Spleen (tissue), 11 donors: Measurements from ENCODE around the gene NUP58. TPM values are rescaled to one million over a fixed set of nuclear protein-coding genes. Genes with fewer than 3 reads are reported as not detected.
A peak's percentile ranks its signal among the peaks of the same experiment; 100 is the strongest.

ENCODE experiments used
- DNase-seq: peaks from one replicate; pipeline ENCODE4 v3.0.0-alpha.2; 2020
- H3K27ac ChIP-seq, 8 donors: fragments of 200-600 bp; sonication (generic) in 7 of 8; 1 replicate in 4 of 8; 2 replicates in 4 of 8; pipeline versions ENCODE4 v1.5.0 to v1.8.0; 2016 to 2021; ENCODE audit warnings: inconsistent platforms in 4 of 8, mild to moderate bottlenecking in 4 of 8, moderate library complexity in 1 of 8
- H3K27me3 ChIP-seq, 7 donors: fragments of 200-600 bp; sonication (generic) in 6 of 7; replicated peaks in 1 of 7; 1 replicate in 4 of 7; 2 replicates in 3 of 7; pipeline versions ENCODE4 v1.5.0 to v1.8.0; 2016 to 2021; ENCODE audit warnings: inconsistent platforms in 3 of 7, mild to moderate bottlenecking in 1 of 7
- H3K36me3 ChIP-seq, 6 donors: fragments of 200-600 bp; sonication (generic) in 5 of 6; 1 replicate in 4 of 6; 2 replicates in 2 of 6; pipeline versions ENCODE4 v1.5.0 to v1.8.0; 2016 to 2021; ENCODE audit warnings: inconsistent platforms in 2 of 6
- H3K4me1 ChIP-seq, 6 donors: fragments of 200-600 bp; sonication (generic) in 5 of 6; 1 replicate in 3 of 6; 2 replicates in 3 of 6; pipeline versions ENCODE4 v1.5.0 to v1.8.0; 2016 to 2021; ENCODE audit warnings: inconsistent platforms in 3 of 6
- H3K4me3 ChIP-seq, 8 donors: fragments of 200-600 bp; sonication (generic) in 7 of 8; 1 replicate in 4 of 8; 2 replicates in 4 of 8; pipeline versions ENCODE4 v1.5.0 to v1.8.0; 2016 to 2021; ENCODE audit warnings: inconsistent platforms in 4 of 8, mild to moderate bottlenecking in 4 of 8, moderate library complexity in 2 of 8
- H3K9me3 ChIP-seq, 8 donors: fragments of 200-600 bp; sonication (generic) in 7 of 8; 1 replicate in 4 of 8; 2 replicates in 4 of 8; pipeline versions ENCODE4 v1.5.0 to v1.8.0; 2016 to 2021; ENCODE audit warnings: inconsistent platforms in 4 of 8
- POLR2A ChIP-seq, 3 donors: fragments of 450-650 bp; IDR thresholded peaks; one replicate each; pipeline ENCODE4 v1.5.1; 2017; ENCODE audit warnings: antibody characterized with exemption in 3 of 3, mild to moderate bottlenecking in 1 of 3
- POLR2AphosphoS5 ChIP-seq, 3 donors: sonication (generic); formaldehyde crosslinking; IDR thresholded peaks; one replicate each; pipeline ENCODE4 v1.5.1; 2017; ENCODE audit warnings: antibody characterized with exemption in 3 of 3
- WGBS, 5 donors: extraction: QIAGEN DNeasy Blood & Tissue Kit in 3 of 5; methylation state at CpG; one replicate each; pipeline versions ENCODE4 v1.1.5 to v1.1.7; 2013 to 2018; 5-methylcytosine and 5-hydroxymethylcytosine counted together
- intact Hi-C: fragments of 100-400 bp; cut with DNase I; formaldehyde crosslinking; loops from one replicate; pipeline ENCODE4 v1.15.0; 2023; ENCODE audit warnings: low total_unique reads
- polyA plus RNA-seq, 3 donors: library from polyadenylated mRNA; stranded (reverse); fragments of 200-250 nt; gene quantifications; one replicate each; pipeline ENCODE4 v1.2.1, GENCODE V29; 2013
- total RNA-seq, 7 donors: library from RNA; depleted of rRNA in 3 of 7; stranded (reverse); fragments of >200 nt in 3 of 7; fragmentation: NEBNext Ultra II Directional in 4 of 7; extraction: Animal tissue kit (Norgen Biotek cat#: 25700) in 4 of 7; gene quantifications; one replicate each; pipeline versions ENCODE4 v1.1.0 to v1.2.1, GENCODE V29; 2016 to 2021
- TF ChIP-seq, protein P1 (sequence below), 11 experiments: fragments of 200-600 bp in 7 of 11; fragments of 450-650 bp in 4 of 11; sonication (generic) in 4 of 11; IDR thresholded peaks in 8 of 11; conservative IDR thresholded peaks in 3 of 11; 1 replicate in 7 of 11; 2 replicates in 4 of 11; pipeline versions ENCODE4 v1.4.0 to v1.8.0; 2016 to 2021; ENCODE audit warnings: antibody characterized with exemption in 11 of 11, inconsistent platforms in 4 of 11, mild to moderate bottlenecking in 1 of 11
- donor health status: healthy with polysubstance abuse.
- donor health status: DM: no; HTN: no; CAD: no; lungs with moderate emphysema.
- donor health status: DM: no; HTN: no; CAD: no.
- donor health status: Bipolar disorder and iron deficiency.
- donor health status: healthy.
- donor health status: DM: no; HTN: no; CAD: no.
- donor health status: DM: yes; HTN: yes; CAD: no.

NUP58 gene
- total and polyA plus RNA-seq, 10 donors = 9.1 to 53.6 (median 42.3) TPM

DNA sequence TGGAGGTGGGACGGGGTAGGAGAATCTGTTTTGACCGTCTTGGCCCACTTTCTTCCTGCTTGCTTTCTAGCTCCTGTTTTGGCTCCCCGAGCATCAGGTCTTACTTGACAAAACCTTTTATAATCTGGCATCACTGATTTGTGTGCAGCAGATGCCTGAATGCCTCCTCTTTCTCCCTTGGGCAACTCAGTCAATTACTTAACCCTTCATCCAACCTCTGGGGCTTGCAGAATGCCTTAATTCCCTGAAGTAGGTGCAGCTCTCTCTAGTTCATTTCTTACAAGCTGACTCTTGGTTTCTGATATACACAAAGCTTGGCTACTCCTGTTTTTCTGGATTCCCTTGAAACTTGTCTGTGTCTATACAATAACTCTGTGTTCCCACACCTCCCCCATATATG, 5.7 kb upstream of the NUP58 start:
- DNase-seq = no peak
- Histone ChIP-seq H3K4me1 (peaks cover 0 to 4% (median under 1%) of the 10 kb centered on the region in 6 donors), H3K36me3 (no peaks in the 10 kb centered on the region), H3K27ac (no peak overlapping the region), H3K9me3 (no peaks in the 10 kb centered on the region), H3K27me3 (peaks cover 0 to 33% (median 7%) of the 10 kb centered on the region in 7 donors), H3K4me3 (no peak overlapping the region)
- intact Hi-C loops = no loop called here
- WGBS, 5 donors = 73 to 89% (median 80%) methylated on average over 3 of the region's 3 CpGs
- TF ChIP-seq POLR2A (IDR thresholded peaks at IDR 0.05) (no peak), POLR2AphosphoS5 (IDR thresholded peaks at IDR 0.05) (no peak)
- TF ChIP-seq, protein P1, sequence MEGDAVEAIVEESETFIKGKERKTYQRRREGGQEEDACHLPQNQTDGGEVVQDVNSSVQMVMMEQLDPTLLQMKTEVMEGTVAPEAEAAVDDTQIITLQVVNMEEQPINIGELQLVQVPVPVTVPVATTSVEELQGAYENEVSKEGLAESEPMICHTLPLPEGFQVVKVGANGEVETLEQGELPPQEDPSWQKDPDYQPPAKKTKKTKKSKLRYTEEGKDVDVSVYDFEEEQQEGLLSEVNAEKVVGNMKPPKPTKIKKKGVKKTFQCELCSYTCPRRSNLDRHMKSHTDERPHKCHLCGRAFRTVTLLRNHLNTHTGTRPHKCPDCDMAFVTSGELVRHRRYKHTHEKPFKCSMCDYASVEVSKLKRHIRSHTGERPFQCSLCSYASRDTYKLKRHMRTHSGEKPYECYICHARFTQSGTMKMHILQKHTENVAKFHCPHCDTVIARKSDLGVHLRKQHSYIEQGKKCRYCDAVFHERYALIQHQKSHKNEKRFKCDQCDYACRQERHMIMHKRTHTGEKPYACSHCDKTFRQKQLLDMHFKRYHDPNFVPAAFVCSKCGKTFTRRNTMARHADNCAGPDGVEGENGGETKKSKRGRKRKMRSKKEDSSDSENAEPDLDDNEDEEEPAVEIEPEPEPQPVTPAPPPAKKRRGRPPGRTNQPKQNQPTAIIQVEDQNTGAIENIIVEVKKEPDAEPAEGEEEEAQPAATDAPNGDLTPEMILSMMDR (IDR thresholded peaks at IDR 0.05 in 8 of 11, conservative IDR thresholded peaks at IDR 0.05 in 3 of 11) = no peak

DNA sequence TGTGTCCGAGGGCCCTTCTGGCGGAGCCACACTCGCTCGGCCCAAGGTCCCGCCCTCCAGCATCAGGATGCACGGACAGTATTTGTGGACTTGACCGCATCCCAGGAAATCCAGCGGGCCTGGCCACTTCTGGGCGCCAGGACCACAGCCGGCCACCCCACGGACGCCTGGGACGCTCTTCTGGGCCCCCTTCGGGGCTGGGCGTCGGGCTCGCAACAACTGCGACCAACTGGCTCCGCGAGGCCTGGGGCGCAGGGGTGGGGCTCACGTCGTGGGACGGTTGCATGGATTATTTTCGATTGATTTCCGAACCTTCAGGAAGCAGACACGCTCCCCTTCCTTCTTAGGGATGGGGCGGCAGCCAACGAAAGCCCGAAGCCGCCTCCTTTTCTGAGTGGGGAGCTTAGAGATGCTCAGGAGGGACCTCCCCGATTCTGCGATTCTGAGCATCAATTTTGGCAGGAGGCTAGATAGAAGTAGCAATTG, 521 bp upstream of the NUP58 start:
- peak; percentile 91 for DNase-seq
- 22 to 38% (median 23%) methylated on average over 22 to 33 of the region's 33 CpGs for WGBS, 5 donors
- no peak for TF ChIP-seq POLR2AphosphoS5 (IDR thresholded peaks at IDR 0.05)

DNA sequence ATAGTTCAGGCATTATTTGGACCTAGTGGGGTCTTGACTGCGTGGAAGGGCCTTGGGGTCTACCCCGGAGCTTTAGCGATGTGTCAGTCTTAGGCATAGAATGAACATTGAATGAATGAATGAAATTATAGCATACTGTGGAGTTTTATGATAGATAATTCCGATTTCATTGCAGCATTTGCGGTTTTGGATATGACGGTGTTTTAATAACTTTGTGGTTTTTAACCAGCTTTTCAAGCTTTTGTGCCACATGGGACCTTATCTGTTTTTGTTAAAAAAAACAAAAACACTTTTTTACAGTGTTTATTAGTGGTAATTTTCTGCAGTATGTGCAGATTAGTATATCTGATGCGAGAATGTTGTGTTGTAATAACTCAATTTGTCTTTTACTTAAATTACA, 696 bp downstream of the NUP58 start:
- 3 to 6% (median 4%) methylated on average over 7 of the region's 7 CpGs for WGBS, 5 donors
- peaks cover 0 to 20% (median 3%) of the 10 kb centered on the region in 6 donors for H3K36me3 ChIP-seq
- peaks cover 12 to 61% (median 33%) of the 10 kb centered on the region in 6 donors for H3K4me1 ChIP-seq
- DNase-seq = no peak
- H3K27ac ChIP-seq = peak overlapping the region; percentile 86 to 98 (median 94)
- TF ChIP-seq POLR2A (IDR thresholded peaks at IDR 0.05) (no peak), POLR2AphosphoS5 (IDR thresholded peaks at IDR 0.05) (no peak)
- TF ChIP-seq, protein P1 (IDR thresholded peaks at IDR 0.05 in 8 of 11, conservative IDR thresholded peaks at IDR 0.05 in 3 of 11) = no peak
- no peaks in the 10 kb centered on the region for H3K9me3 ChIP-seq
- peaks cover 0 to 17% (median 0%) of the 10 kb centered on the region in 7 donors for H3K27me3 ChIP-seq
- H3K4me3 ChIP-seq = peak overlapping the region; percentile 61 to 86 (median 74)
- intact Hi-C loops = no loop called here

More for the DNA sequence above, 521 bp upstream of the NUP58 start:
- H3K4me3 ChIP-seq = peak overlapping the region; percentile 61 to 86 (median 74)
- H3K36me3 ChIP-seq = peaks cover 0 to 20% (median 3%) of the 10 kb centered on the region in 6 donors
- peaks cover 0 to 29% (median 7%) of the 10 kb centered on the region in 7 donors for H3K27me3 ChIP-seq
- H3K27ac ChIP-seq = peak overlapping the region; percentile 86 to 98 (median 94)
- H3K9me3 ChIP-seq = no peaks in the 10 kb centered on the region
- H3K4me1 ChIP-seq = peaks cover 8 to 49% (median 26%) of the 10 kb centered on the region in 6 donors
- intact Hi-C loops = no loop called here

DNA sequence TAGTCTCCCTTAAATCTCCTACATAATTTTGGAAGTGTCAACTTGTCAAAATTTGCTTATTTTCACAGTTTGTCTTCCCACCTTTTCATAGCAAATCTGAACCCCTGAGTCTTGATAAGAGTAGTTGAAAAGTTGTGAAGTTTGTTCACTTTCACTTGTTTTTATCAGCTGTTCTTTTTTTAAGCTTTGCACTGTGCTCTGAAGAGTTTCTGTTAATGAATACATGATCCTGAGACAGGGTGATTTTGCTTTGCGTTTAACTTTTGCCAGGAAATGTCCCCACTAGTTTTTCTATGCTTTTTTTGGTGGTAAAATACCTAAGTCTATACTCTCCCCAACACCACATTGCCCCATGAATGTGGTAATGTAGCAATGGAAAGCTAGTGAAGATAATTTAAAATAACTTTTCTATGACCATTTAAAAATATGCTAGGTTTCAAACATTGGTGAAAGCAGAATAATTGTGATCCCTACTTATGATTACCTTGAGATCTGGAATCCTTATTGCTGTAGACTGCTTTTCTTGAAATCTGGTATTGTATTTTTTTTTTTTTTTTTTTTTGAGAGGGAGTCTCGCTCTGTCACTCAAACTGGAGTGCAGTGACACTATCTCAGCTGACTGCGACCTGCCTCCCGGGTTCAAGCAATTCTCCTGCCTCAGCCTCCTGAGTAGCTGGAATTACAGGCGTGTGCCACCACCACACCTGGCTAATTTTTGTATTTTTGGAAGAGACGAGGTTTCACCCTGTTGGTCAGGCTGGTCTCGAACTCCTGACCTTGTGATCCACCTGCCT, 5.4 kb downstream of the NUP58 start:
- Histone ChIP-seq H3K4me3 (no peak overlapping the region), H3K27ac (peak overlapping the region in 5 of 8 donors; percentile 7 to 72 (median 39)), H3K27me3 (no peaks in the 10 kb centered on the region), H3K4me1 (peaks cover 12 to 74% (median 31%) of the 10 kb centered on the region in 6 donors), H3K9me3 (no peaks in the 10 kb centered on the region), H3K36me3 (peaks cover 0 to 67% (median 33%) of the 10 kb centered on the region in 6 donors)
- TF ChIP-seq, protein P1 (IDR thresholded peaks at IDR 0.05 in 8 of 11, conservative IDR thresholded peaks at IDR 0.05 in 3 of 11) = no peak
- TF ChIP-seq POLR2A (IDR thresholded peaks at IDR 0.05) = no peak
- no peak for TF ChIP-seq POLR2AphosphoS5 (IDR thresholded peaks at IDR 0.05)
- WGBS, 5 donors = 89 to 96% (median 95%) methylated on average over 7 of the region's 7 CpGs
- DNase-seq = no peak
- intact Hi-C loops = no loop called here
